ENCODE data around the gene CHMP2A.
"Not testable (repeated sequence)": the region's sequence is repeated elsewhere in the genome, so short reads cannot be mapped to it uniquely, and the experiment has no call there.

- TF ChIP-seq CTCF, POLR2A (IDR thresholded peaks at IDR 0.05): not testable (repeated sequence)
Observed at GRCh38 chr19:58539169-58539559, 15.7 kb downstream of the CHMP2A start.

Measured in uterus (tissue), 2 donors.